HT-29 (cell line): ENCODE data around the gene MRPL28. TPM values are rescaled to one million over a fixed set of nuclear protein-coding genes. Genes with fewer than 3 reads are reported as not detected.
A peak's percentile ranks its signal among the peaks of the same experiment; 100 is the strongest.
"Not testable (repeated sequence)": the region's sequence is repeated elsewhere in the genome, so short reads cannot be mapped to it uniquely, and the experiment has no call there.

Experiments used
- DNase-seq: peaks from one replicate; pipeline ENCODE4 v3.0.0-alpha.2; 2015; ENCODE audit warnings: low spot score
- total RNA-seq: library from RNA; depleted of rRNA; stranded (reverse); fragments of >200 nt; shearing (Covaris generic); gene quantifications from 2 replicates; pipeline ENCODE4 v1.2.3, GENCODE V29; 2014

Gene MRPL28
- total RNA-seq, 1 experiment from 2014 or later: 223 TPM

DNA sequence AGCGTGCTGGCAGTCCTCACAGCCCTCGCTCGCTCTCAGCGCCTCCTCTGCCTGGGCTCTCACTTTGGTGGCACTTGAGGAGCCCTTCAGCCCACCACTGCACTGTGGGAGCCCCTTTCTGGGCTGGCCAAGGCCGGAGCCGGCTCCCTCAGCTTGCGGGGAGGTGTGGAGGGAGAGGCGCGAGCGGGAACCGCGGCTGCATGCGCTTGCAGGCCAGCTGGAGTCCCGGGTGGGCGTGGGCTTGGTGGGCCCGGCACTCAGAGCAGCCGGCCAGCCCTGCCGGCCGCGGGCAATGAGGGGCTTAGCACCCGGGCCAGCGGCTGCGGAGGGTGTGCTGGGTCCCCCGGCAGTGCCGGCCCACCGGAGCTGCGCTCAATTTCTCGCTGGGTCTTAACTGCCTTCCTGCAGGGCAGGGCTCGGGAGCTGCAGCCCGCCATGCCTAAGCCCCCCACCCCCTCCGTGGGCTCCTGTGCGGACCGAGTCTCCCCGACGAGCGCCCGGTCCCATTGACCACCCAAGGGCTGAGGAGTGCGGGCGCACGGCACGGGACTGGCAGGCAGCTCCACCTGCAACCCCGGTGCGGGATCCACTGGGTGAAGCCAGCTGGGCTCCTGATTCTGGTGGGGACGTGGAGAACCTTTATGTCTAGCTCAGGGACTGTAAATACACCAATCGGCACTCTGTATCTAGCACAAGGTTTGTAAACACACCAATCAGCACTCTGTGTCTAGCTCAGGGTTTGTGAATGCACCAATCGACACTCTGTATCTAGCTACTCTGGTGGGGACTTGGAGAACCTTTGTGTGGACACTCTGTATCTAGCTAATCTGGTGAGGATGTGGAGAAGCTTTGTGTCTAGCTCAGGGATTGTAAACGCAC, 29.0 kb downstream of the MRPL28 start:
- DNase-seq: not testable (repeated sequence)

DNA sequence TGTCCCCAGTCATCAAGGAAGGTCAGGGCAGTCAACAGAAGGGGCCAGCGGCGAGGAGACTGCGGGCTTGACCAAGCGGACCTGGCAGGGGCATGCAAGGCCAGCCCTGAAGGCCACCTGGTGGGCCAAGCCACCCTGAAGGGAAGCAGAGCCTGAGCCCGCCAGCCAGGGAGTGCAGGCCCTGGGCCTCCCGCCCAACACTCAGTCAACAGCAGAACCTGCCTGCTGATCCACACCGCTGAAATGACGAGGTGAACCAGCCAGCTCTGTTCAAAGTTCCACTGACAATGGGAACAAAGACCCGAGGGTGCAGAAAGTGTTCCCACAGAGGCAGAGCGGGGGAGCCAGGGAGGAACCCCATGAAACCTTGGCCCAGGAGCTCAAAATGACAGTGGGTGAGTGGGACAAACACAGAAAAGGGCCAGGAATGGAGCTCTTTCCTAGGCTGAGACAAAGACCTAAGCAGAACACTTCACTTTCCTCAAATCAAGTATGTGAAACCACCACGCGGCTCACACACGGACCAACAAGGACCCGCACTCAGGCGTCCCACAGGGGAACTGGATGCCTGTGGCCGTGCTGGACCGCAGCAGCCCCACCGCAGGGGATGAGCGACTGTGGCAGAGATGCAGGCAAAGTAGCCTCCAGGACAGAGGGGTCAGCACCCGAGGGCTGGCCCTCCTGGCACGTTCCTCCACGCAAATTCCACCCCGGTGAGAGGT, 29.8 kb downstream of the MRPL28 start:
- DNase-seq: no peak

DNA sequence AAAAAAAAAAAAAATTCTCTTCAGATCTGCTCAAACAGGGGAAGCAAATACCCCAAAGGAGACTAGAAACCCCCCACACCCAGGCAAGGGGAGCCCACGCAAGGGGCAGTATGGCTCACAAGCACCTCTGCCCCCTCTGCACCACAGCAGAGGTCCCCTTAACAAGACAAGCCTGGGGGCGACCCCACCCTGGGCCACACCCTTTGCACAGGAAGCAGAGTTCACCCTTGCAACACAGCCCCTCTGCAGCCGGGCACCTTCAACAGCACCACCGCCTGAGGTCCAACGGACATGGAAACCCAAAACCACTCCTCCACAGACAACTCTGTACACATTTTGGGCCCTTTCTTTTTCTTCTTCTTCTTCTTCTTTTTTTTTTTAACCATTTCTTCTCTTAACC, 30.7 kb downstream of the MRPL28 start:
- DNase-seq: no peak

DNA sequence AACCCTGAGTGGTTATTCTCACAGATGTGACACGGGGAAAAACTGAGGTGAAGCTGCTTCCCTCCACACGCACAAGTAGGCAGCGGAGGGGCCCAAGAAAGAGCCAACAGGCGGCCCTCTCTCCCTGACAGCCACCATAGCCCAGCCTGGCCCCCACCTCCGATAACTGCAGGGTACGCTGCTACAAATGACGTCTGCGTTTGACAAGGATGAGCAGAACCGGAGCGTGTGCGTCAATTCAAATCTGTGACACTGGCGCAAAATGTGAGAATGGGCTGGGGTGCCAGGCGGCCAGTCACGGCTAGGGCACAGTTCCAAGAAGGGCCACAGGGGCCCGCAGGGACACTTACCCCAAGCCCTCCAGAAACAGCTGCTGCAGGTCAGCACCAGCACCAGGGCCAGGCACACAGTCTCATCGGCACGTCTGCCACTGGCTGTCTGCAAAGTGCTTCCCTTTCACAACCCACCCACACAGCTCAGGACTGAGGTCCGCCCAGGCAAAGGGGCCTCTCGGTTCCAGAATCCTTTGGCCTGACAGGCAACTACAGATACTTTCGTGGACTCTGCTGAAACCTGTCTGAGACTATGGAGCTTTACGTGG, 32.3 kb downstream of the MRPL28 start:
- DNase-seq: no peak

DNA sequence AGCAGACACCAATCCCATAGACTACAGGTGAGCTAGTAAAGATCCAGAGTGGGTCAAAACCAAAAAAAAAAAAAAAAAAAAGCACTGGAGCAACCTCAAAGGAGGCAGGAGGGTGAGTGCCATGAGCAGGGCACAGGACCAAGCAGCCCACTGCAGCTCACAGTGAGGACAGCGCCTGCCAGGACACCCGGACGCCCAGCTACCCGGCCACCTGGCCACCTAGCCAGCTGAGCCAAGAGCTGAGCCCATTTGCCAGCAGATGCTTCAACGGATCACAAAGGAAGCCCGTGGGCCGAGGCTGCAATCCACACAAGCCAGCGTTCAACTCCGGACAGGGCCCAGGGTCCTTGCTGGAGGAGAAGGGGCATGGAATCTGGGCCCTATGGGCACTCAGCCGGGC, 32.9 kb downstream of the MRPL28 start:
- DNase-seq: no peak

DNA sequence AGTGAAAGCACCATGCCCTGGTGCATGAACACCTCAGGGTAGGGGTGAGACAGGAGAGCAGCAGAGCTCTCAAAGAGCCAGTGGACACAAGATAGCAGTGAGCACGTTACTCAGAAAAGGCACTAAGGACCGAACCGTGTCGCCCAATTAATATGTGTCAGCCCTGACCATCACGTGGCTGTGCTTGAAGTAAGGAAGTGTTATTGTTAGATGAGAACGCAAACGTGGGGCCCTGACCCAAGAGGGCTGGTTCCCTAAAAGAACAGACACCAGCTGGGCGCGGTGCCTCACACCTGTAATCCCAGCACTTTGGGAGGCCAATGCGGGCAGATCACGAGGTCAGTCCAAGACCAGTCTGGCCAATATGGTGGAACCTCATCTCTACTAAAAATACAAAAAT, 34.1 kb downstream of the MRPL28 start:
- DNase-seq: no peak

DNA sequence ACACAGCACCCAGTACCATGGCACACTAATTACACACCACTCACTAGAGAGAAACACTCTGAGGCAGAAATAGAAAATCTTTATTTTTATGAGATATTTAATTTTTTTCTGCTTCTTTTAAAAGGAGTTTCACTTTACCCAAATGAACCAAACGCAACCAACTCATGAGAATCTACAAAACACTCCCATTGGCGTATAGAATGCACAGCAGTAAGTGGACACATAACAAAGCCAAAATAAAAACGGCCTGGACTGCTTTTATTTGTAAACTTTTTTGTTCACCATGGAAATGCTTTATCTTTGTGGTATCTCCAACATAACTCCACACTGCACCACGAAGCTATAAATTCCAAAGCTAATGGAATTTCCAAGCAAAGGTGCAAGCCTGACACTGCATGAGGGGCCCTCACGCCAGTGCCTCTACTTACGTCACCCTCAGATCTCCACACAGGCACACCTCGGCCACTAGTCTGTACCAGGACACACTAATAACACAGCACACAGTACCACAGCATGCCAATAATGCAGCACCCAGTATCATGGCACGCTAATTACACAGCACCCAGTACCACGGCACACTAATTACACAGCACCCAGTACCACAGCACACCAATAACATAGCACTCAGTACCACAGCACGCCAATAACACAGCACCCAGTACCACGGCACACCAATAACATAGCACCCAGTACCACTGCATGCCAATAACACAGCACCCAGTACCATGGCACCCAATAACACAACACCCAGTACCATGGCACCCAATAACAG, 35.3 kb downstream of the MRPL28 start:
- not testable (repeated sequence) for DNase-seq

DNA sequence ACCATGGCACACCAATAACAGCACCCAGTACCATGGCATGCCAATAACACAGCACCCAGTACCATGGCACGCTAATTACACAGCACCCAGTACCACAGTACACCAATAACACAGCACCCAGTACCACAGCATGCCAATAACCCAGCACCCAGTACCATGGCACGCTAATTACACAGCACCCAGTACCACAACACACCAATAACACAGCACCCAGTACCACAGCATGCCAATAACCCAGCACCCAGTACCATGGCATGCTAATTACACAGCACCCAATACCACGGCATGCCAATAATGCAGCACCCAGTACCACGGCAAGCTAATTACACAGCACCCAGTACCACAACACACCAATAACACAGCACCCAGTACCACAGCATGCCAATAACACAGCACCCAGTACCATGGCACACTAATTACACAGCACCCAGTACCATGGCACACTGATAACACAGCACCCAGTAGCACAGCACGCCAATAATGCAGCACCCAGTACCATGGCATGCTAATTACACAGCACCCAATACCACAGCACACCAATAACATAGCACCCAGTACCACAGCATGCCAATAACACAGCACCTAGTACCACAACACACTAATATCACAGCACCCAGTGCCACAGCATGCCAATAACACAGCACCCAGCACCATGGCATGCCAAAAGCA, 36.0 kb downstream of the MRPL28 start:
- not testable (repeated sequence) for DNase-seq

DNA sequence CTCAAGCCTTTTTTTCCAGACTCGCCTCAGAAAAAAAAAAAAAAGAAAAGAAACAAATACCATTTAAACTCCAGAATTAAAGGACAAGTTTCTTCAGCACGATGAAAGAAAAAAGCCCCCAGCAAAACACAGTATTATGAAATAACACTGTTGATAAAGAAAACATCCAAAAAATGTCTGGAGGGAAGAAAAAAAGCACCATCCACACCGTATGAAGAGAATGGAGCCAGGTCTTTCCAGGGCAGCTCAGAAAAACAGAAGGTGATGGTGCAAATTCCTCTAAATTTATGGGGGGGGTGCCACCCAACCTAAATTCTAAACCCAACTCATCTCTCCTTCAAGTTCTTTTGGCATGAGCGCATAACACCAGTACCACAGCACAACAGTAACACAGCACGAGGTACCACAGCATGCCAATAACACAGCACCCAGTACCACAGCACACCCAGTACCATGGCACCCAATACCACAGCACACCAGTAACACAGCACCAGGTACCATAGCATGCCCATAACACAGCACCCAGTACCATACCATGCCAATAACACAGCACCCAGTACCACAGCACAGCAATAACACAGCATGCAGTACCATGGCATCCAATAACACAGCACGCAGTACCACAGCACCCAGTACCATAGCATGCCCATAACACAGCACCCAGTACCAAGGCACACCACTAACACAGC, 36.8 kb downstream of the MRPL28 start:
- no peak for DNase-seq

DNA sequence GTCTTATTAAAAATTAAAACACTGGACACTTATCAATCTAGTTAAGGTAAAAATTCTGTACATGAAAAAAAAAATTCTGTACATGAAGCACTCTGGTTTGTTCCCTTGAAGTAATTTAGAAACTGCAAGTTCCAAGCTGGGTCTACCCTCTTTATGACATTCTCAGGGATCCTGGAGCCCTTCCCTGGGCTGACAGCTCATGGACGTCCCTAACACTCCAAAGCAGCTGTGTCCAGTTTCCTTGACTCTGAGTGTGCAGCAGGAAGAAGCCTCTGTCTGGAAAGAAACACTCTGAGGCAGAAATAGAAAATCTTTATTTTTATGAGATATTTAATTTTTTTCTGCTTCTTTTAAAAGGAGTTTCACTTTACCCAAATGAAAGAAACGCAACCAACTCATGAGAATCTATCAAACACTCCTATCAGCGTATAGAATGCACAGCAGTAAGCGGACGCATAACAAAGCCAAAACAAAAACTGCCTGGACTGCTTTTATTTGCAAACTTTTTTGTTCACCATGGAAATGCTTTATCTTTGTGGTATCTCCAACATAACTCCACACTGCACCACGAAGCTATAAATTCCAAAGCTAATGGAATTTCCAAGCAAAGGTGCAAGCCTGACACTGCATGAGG, 39.0 kb downstream of the MRPL28 start:
- DNase-seq: peak; percentile 73

DNA sequence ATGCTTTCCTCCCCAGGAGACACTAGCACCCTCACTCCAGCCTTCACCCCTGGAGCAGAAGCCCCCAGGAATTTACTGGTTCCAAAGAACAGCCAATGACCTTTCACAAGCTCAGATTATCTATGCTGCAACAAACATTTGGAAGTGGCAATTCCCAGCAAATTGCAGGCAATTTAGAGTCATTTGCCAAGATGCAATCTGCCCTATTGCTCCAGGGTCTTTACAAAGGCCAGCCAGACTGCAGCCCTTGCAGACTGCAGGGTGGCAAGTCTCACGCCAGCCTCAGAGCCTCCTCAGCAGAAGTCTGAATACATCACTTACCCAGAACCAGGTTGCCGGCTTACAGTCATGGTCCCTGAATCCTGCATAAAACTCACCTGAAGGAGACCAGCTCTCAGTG, 39.6 kb downstream of the MRPL28 start:
- no peak for DNase-seq

DNA sequence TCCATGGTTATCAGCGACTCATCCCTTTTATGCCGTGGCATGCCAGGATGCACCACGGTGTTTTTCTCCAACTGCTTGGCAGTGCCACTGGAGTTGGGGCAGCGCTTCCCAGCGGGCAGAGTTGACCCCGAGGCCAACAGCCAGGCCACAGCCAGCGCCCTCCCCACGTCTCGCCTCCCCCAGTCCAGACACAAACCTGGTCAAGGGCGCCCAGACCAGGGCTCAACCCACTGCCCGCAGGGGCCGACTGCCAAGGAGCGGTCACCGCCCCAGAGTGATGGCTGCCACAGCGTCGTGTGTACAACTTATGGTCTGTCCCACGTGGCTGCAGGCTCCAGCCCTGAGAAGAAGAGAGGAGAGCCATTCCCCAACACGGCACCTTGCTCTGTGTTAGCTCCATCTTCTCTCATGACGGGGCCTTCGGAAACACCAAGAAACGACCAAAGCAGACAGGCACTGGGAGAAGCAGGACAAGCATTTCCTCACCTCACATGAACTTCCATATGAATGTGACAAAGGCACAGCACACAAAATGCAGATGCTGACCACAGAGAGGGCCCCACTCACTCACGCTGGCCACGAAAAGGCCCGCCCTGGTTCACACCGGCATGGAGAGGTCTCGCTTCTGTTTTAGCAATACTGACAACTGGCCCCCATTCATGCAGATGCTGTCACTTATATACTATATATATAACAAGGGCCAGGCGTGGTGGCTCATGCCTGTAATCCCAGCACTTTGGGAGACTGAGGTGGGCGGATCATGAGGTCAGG, 44.8 kb downstream of the MRPL28 start:
- peak; percentile 58 for DNase-seq

DNA sequence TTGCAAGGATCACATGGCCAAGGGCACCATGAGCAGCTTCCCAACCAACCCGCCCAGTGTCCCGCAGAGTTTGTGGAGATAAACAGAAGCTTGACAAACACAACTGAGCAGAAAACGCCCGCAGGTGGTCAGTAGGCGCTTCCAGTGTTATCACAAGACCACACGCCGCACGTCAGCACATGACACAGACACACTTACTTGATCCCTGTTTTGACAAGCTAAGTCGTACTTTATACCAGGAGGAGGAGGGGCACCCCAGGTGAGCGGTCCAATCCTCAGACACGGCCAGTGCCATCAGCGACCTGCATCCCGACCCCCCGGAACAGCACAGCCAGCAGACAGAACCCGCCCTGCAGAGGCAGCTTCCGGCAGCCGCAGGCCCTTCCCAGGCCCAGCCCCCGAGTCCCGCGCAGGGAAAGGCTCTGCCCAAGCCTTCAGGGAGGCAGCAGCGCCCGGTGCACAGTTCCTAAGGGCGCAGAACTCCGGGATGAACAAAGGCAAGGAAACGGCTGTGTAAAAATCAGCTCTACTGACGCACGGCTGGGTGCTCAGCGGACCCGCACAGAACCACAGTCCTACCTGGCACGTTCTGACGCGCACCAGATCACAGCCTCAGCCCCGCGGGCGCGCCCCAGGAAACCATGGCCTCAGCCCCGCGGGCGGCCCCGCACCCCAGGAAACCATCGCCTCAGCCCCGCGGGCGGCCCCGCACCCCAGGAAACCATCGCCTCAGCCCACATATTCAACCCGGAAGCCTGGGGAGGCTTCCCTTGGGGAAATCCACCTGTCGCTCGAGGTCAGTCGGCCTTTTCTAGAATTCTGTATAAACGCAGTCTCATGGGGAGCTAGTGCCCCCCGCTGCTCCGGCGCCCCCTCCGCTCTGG, 45.6 kb downstream of the MRPL28 start:
- peak; percentile 82 for DNase-seq

DNA sequence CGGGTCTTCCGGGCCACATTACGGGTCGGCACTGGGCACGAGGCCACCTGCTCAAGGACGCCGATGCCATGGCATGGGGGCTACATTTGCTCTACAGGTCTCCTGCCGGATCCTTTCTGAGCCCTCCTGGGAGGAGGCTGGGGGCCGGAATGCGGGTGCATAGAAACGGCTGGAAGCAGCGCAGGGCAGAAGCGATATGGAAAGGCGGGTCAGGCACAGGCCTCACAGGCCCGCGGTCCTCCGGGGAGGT, 46.2 kb downstream of the MRPL28 start:
- no peak for DNase-seq

DNA sequence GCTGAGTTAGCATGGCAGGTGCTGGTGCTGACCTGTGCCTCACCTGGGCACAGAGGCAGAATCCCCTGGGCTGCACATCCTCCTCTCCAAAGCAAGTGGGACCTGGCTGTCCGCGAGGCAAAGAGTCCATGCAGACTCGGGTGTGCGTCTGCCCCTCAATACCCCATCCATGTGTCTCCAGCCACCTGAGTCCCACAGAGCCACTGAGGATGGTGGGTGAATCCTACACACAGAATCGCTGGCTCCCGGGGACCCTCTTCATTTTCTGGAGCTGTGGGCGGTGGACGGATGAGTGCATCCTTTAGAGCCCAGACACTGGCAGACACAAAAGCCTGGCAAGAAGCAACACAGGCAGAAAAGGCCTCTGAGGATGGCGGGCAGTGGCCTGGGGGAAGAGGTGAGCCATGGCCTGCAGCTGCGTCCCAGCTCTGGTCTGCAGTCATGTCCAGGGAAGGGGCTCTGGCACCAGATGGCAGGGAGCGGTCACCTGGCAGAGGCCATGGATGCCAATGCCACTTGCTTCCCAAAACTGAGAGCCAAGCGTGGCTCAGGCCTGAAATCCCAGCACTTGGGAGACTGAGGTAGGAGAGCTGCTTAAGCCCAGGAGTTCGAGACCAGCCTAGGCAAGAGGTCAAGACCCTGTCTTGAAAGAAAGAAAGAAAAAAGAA, 47.7 kb downstream of the MRPL28 start:
- no peak for DNase-seq

DNA sequence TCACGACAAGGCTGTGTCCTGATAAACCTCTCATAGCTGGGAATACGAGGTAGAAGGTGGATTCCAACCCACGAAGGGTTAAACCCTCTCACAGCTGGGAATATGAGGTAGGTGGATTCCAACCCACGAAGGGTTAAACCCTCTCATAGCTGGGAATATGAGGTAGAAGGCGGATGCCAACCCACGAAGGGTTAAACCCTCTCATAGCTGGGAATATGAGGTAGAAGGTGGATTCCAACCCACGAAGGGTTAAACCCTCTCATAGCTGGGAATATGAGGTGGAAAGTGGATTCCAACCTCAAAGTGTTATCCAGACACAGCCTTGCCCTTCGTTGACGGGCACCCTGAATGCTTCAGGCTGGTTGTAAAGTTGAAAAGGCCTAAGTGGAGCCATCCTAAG, 48.8 kb downstream of the MRPL28 start:
- no peak for DNase-seq

DNA sequence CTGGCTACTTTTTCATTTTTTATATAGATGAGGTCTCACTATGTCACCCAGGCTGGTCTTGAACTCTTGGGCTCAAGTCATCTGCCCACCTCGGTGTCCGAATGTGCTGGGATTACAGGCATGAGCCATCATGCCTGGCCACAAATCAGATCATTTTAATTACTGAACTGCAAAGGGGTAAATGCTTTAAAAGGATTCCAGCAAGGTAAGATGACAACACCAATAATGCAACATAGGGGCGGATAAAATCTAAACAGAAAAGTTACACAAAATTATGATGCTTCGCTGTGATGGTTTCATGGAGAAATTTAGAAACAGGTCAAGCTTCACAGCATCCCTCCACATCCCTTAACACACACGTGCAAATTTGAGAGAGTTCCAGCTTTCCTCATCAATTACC, 50.1 kb downstream of the MRPL28 start:
- DNase-seq: no peak

DNA sequence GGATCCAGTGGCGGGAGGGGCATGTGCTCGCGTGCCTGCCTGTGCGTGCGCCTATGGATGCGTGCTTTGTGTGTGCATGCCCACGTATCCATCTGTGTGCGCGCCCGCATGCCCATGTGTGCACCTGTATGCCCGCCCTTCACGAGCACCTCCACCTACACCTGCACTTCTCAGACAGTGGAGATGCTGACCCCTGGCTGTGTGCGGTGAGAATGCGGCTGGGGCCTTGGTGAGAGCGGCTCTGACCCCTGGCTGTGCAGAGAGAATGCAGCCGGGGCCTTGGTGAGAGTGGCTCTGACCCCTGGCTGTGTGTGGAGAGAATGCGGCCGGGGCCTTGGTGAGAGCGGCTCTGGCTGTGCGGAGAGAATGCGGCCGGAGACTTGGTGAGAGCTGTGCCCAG, 51.7 kb downstream of the MRPL28 start:
- peak; percentile 41 for DNase-seq
